GM21723 (cell line): ENCODE results near the gene GRK5.
"Not testable (repeated sequence)": the region's sequence is repeated elsewhere in the genome, so short reads cannot be mapped to it uniquely, and the experiment has no call there.

Source experiments
- ATAC-seq: cut with Tn5 transposase; IDR thresholded peaks from one replicate; pipeline ENCODE4 v1.9.1; 2021; ENCODE audit warnings: mild to moderate bottlenecking, moderate library complexity; ENCODE audit not compliant: unreplicated experiment

The GRK5 gene

GRCh38 chr10:119450606-119451299, 243.4 kb downstream of the GRK5 start:
- ATAC-seq = no peak

GRCh38 chr10:119451300-119451896, 244.0 kb downstream of the GRK5 start:
- no peak for ATAC-seq

- ATAC-seq = no peak
These were observed 245.0 kb downstream of the GRK5 start for GRCh38 chr10:119452396-119452795.

GRCh38 chr10:119453313-119453712, 245.9 kb downstream of the GRK5 start:
- ATAC-seq = no peak

GRCh38 chr10:119454316-119454715, 246.9 kb downstream of the GRK5 start:
- ATAC-seq = no peak

GRCh38 chr10:119454990-119455389, 247.6 kb downstream of the GRK5 start:
- no peak for ATAC-seq

GRCh38 chr10:119455609-119456434, 248.5 kb downstream of the GRK5 start:
- no peak for ATAC-seq

- no peak for ATAC-seq
These were observed 249.1 kb downstream of the GRK5 start for GRCh38 chr10:119456435-119456810.

- no peak for ATAC-seq
These were observed 250.8 kb downstream of the GRK5 start for GRCh38 chr10:119457966-119458766.

- no peak for ATAC-seq
These were observed 252.4 kb downstream of the GRK5 start for GRCh38 chr10:119459681-119460340.

GRCh38 chr10:119460369-119461195, 253.2 kb downstream of the GRK5 start:
- ATAC-seq = no peak

- no peak for ATAC-seq
These were observed 254.0 kb downstream of the GRK5 start for GRCh38 chr10:119461380-119461779.

- ATAC-seq = peak; percentile 73
These were observed 254.6 kb downstream of the GRK5 start for GRCh38 chr10:119461923-119462322.

GRCh38 chr10:119462773-119463172, 255.4 kb downstream of the GRK5 start:
- ATAC-seq = no peak

- ATAC-seq = not testable (repeated sequence)
These were observed 255.8 kb downstream of the GRK5 start for GRCh38 chr10:119463195-119463594.

- ATAC-seq = no peak
These were observed 257.7 kb downstream of the GRK5 start for GRCh38 chr10:119465085-119465484.

- ATAC-seq = no peak
These were observed 258.7 kb downstream of the GRK5 start for GRCh38 chr10:119466076-119466475.

- ATAC-seq = peak; percentile 52
These were observed 259.3 kb downstream of the GRK5 start for GRCh38 chr10:119466655-119467054.

- ATAC-seq = no peak
These were observed 261.4 kb downstream of the GRK5 start for GRCh38 chr10:119468542-119469324.
